ENCODE data around the gene MAP2K3.

- no peak for TF ChIP-seq CTCF (conservative IDR thresholded peaks at IDR 0.05 in 1 of 2, IDR thresholded peaks at IDR 0.05 in 1 of 2; ENCODE audit: low read depth in 1 of 2, low read length in 2 of 2)
- no peak for TF ChIP-seq EZH2 (IDR thresholded peaks at IDR 0.05; ENCODE audit: low read length, missing control alignments)
Observed at GRCh38 chr17:21299981-21300600, 15.6 kb downstream of the MAP2K3 start.
